Osteocyte (in vitro differentiated cells): ENCODE data around the gene OR6N1. TPM values are rescaled to one million over a fixed set of nuclear protein-coding genes. Genes with fewer than 3 reads are reported as not detected.

Source experiments
- DNase-seq: peaks from one replicate; pipeline ENCODE4 v3.0.0; 2021; ENCODE audit warnings: mixed read lengths; ENCODE audit not compliant: unreplicated experiment; ENCODE audit errors: extremely low spot score
- H3K27ac Mint-ChIP-seq: one replicate; pipeline ENCODE4 v1.8.0; 2021; ENCODE audit warnings: mild to moderate bottlenecking, mixed read lengths; ENCODE audit not compliant: unreplicated experiment
- H3K27me3 Mint-ChIP-seq: one replicate; pipeline ENCODE4 v1.8.0; 2021; ENCODE audit warnings: mixed read lengths; ENCODE audit not compliant: unreplicated experiment
- H3K36me3 Mint-ChIP-seq: one replicate; pipeline ENCODE4 v1.8.0; 2021; ENCODE audit warnings: mixed read lengths; ENCODE audit not compliant: unreplicated experiment
- H3K4me1 Mint-ChIP-seq: one replicate; pipeline ENCODE4 v1.8.0; 2021; ENCODE audit warnings: mixed read lengths; ENCODE audit not compliant: unreplicated experiment
- H3K4me3 Mint-ChIP-seq: one replicate; pipeline ENCODE4 v1.8.0; 2021; ENCODE audit warnings: mild to moderate bottlenecking, moderate library complexity, mixed read lengths; ENCODE audit not compliant: unreplicated experiment
- H3K9me3 Mint-ChIP-seq: one replicate; pipeline ENCODE4 v1.8.0; 2021; ENCODE audit warnings: mixed read lengths; ENCODE audit not compliant: unreplicated experiment
- CTCF ChIP-seq: fragments of 200-600 bp; sonication (generic); IDR thresholded peaks from 2 replicates; pipeline ENCODE4 v1.5.0; 2021; ENCODE audit warnings: antibody characterized with exemption, mild to moderate bottlenecking, moderate library complexity
- total RNA-seq: library from RNA; stranded (reverse); gene quantifications from 2 replicates; pipeline ENCODE4 v1.2.1, GENCODE V29; 2021

OR6N1 gene
- total RNA-seq, 1 donor from 2014 or later = not detected

- no peaks in the 10 kb centered on the region for H3K9me3 Mint-ChIP-seq
- no peak overlapping the region for H3K4me3 Mint-ChIP-seq
- DNase-seq = no peak
- H3K27me3 Mint-ChIP-seq = no peaks in the 10 kb centered on the region
- no peaks in the 10 kb centered on the region for H3K4me1 Mint-ChIP-seq
- H3K27ac Mint-ChIP-seq = no peak overlapping the region
- no peak for TF ChIP-seq CTCF
- no peaks in the 10 kb centered on the region for H3K36me3 Mint-ChIP-seq
These were observed 46.6 kb upstream of the OR6N1 start for GRCh38 chr1:158818560-158818959.

- Mint-ChIP-seq H3K4me3 (no peak overlapping the region), H3K27ac (no peak overlapping the region), H3K9me3 (no peaks in the 10 kb centered on the region), H3K4me1 (no peaks in the 10 kb centered on the region), H3K36me3 (no peaks in the 10 kb centered on the region), H3K27me3 (no peaks in the 10 kb centered on the region)
- DNase-seq = no peak
- TF ChIP-seq CTCF = no peak
These were observed 43.0 kb upstream of the OR6N1 start for GRCh38 chr1:158814970-158815369.

GRCh38 chr1:158813164-158813563 is 41.2 kb upstream of the OR6N1 start:
- no peaks in the 10 kb centered on the region for H3K4me1 Mint-ChIP-seq
- no peak overlapping the region for H3K27ac Mint-ChIP-seq
- no peak for TF ChIP-seq CTCF
- H3K4me3 Mint-ChIP-seq = no peak overlapping the region
- DNase-seq = no peak
- no peaks in the 10 kb centered on the region for H3K9me3 Mint-ChIP-seq
- no peaks in the 10 kb centered on the region for H3K27me3 Mint-ChIP-seq
- H3K36me3 Mint-ChIP-seq = no peaks in the 10 kb centered on the region

GRCh38 chr1:158812336-158812735 is 40.3 kb upstream of the OR6N1 start:
- Mint-ChIP-seq H3K27me3 (no peaks in the 10 kb centered on the region), H3K4me3 (no peak overlapping the region), H3K4me1 (no peaks in the 10 kb centered on the region), H3K27ac (no peak overlapping the region), H3K36me3 (no peaks in the 10 kb centered on the region), H3K9me3 (no peaks in the 10 kb centered on the region)
- no peak for DNase-seq
- no peak for TF ChIP-seq CTCF

- no peaks in the 10 kb centered on the region for H3K4me1 Mint-ChIP-seq
- H3K9me3 Mint-ChIP-seq = no peaks in the 10 kb centered on the region
- TF ChIP-seq CTCF = no peak
- H3K27ac Mint-ChIP-seq = no peak overlapping the region
- H3K36me3 Mint-ChIP-seq = no peaks in the 10 kb centered on the region
- H3K4me3 Mint-ChIP-seq = no peak overlapping the region
- no peak for DNase-seq
- H3K27me3 Mint-ChIP-seq = no peaks in the 10 kb centered on the region
These were observed 38.3 kb upstream of the OR6N1 start for GRCh38 chr1:158810311-158810710.
